SK-N-SH (cell line): ENCODE data around the gene UST. TPM values are rescaled to one million over a fixed set of nuclear protein-coding genes. Genes with fewer than 3 reads are reported as not detected.

ENCODE experiments used
- CTCF ChIA-PET: fragments of 300-600, 350-600 bp; formaldehyde crosslinking; extraction: SDS; loops from one replicate; lab custom pipeline; 2021; lab: Yijun Ruan, JAX
- POLR2A ChIA-PET: fragments of 350-600 bp; sonication (Branson Sonifier 250); formaldehyde crosslinking; extraction: SDS; loops from one replicate; lab custom pipeline; 2020; ENCODE audit warnings: antibody characterized with exemption, inconsistent platforms; lab: Yijun Ruan, JAX
- DNase-seq: peaks from one replicate; pipeline ENCODE4 v3.0.0; 2012
- H2AFZ ChIP-seq: fragments of 200-600 bp; sonication (generic); 2 replicates; pipeline ENCODE4 v1.8.1; 2016; ENCODE audit warnings: antibody characterized with exemption, mild to moderate bottlenecking, low read depth
- H3F3A ChIP-seq: fragments of 200-600 bp; sonication (generic); replicated peaks from 2 replicates; pipeline ENCODE3; 2016; ENCODE audit warnings: antibody characterized with exemption, mild to moderate bottlenecking; ENCODE audit not compliant: insufficient read depth
- H3K27ac ChIP-seq, 2 experiments: fragments of 200-500 bp in 1 of 2; fragments of 200-600 bp in 1 of 2; sonication (Bioruptor generic) in 1 of 2; sonication (generic), shearing (Covaris generic) in 1 of 2; 2 replicates each; pipeline versions ENCODE4 v1.5.1 to v1.6.1; 2014 to 2016; ENCODE audit warnings: low read depth in 2 of 2, inconsistent platforms in 1 of 2, low read length in 1 of 2, mild to moderate bottlenecking in 1 of 2, mixed read lengths in 1 of 2
- H3K27me3 ChIP-seq: fragments of 200-600 bp; sonication (generic), shearing (Covaris generic); 2 replicates; pipeline ENCODE4 v1.6.1; 2016; ENCODE audit warnings: mixed run types; ENCODE audit not compliant: insufficient read depth
- H3K36me3 ChIP-seq, 2 experiments: fragments of 200-500 bp in 1 of 2; fragments of 200-600 bp in 1 of 2; sonication (Bioruptor generic) in 1 of 2; sonication (generic) in 1 of 2; replicated peaks in 1 of 2; 2 replicates each; pipeline versions ENCODE3 to v1.5.1; 2014 to 2016; ENCODE audit warnings: low read length in 1 of 2, mild to moderate bottlenecking in 1 of 2; ENCODE audit not compliant: insufficient read depth in 2 of 2, control insufficient read depth in 1 of 2
- H3K4me1 ChIP-seq, 2 experiments: fragments of 200-500 bp in 1 of 2; fragments of 200-600 bp in 1 of 2; sonication (Bioruptor generic) in 1 of 2; sonication (generic), shearing (Covaris generic) in 1 of 2; 2 replicates each; pipeline versions ENCODE4 v1.5.1 to v1.6.1; 2014 to 2016; ENCODE audit warnings: low read depth in 1 of 2, low read length in 1 of 2, mixed run types in 1 of 2; ENCODE audit not compliant: insufficient read depth in 2 of 2, control insufficient read depth in 1 of 2
- H3K4me2 ChIP-seq: fragments of 200-600 bp; sonication (generic), shearing (Covaris generic); 2 replicates; pipeline ENCODE4 v1.6.1; 2017; ENCODE audit warnings: mixed run types
- H3K4me3 ChIP-seq, 2 experiments: fragments of 200-500 bp in 1 of 2; fragments of 200-600 bp in 1 of 2; sonication (Bioruptor generic) in 1 of 2; sonication (generic), shearing (Covaris generic) in 1 of 2; 2 replicates each; pipeline versions ENCODE4 v1.5.1 to v1.8.1; 2014 to 2016; ENCODE audit warnings: low read depth in 2 of 2, inconsistent platforms in 1 of 2, low read length in 1 of 2, mild to moderate bottlenecking in 1 of 2, mixed read lengths in 1 of 2, moderate library complexity in 1 of 2
- H3K79me2 ChIP-seq: fragments of 200-600 bp; sonication (generic); 2 replicates; pipeline ENCODE4 v1.8.1; 2017; ENCODE audit warnings: mild to moderate bottlenecking; ENCODE audit not compliant: insufficient read depth
- H3K9ac ChIP-seq: fragments of 200-600 bp; sonication (generic); 2 replicates; pipeline ENCODE4 v1.6.1; 2017; ENCODE audit warnings: mixed run types
- H3K9me2 ChIP-seq: fragments of 200-600 bp; sonication (generic); 2 replicates; pipeline ENCODE4 v1.6.1; 2017; ENCODE audit warnings: mixed run types
- H3K9me3 ChIP-seq: fragments of 200-600 bp; sonication (generic); 2 replicates; pipeline ENCODE4 v1.6.1; 2017; ENCODE audit warnings: mixed run types, mild to moderate bottlenecking, moderate library complexity
- H4K20me1 ChIP-seq: fragments of 200-600 bp; sonication (generic); 2 replicates; pipeline ENCODE4 v1.6.1; 2017; ENCODE audit warnings: mild to moderate bottlenecking, mixed run types; ENCODE audit not compliant: insufficient read depth
- EP300 ChIP-seq, 2 experiments: IDR thresholded peaks; 2 replicates each; pipeline versions ENCODE4 v1.4.0 to v1.6.1; 2012; ENCODE audit warnings: borderline replicate concordance in 1 of 2, low read depth in 1 of 2, low read length in 1 of 2
- FOSL2 ChIP-seq: IDR thresholded peaks from 2 replicates; pipeline ENCODE4 v1.4.0; 2012; ENCODE audit warnings: low read depth, mild to moderate bottlenecking, moderate library complexity, borderline replicate concordance
- FOXM1 ChIP-seq: IDR thresholded peaks from 2 replicates; pipeline ENCODE4 v1.4.0; 2012; ENCODE audit warnings: low read depth, mild to moderate bottlenecking
- GABPA ChIP-seq: IDR thresholded peaks from 2 replicates; pipeline ENCODE4 v1.4.0; 2012; ENCODE audit warnings: low read depth, mild to moderate bottlenecking
- MEF2A ChIP-seq: IDR thresholded peaks from 2 replicates; pipeline ENCODE4 v1.4.0; 2012; ENCODE audit warnings: low read depth, borderline replicate concordance
- NRF1 ChIP-seq: IDR thresholded peaks from 2 replicates; pipeline ENCODE4 v1.6.1; 2012; ENCODE audit warnings: low read depth, mild to moderate bottlenecking, low read length
- PBX3 ChIP-seq: IDR thresholded peaks from 2 replicates; pipeline ENCODE4; 2012
- POLR2AphosphoS5 ChIP-seq: IDR thresholded peaks from 2 replicates; pipeline ENCODE4 v1.6.1; 2012; ENCODE audit warnings: low read depth, low read length
- RCOR1 ChIP-seq: fragments of 150-350 bp; IDR thresholded peaks from 2 replicates; pipeline ENCODE4 v1.6.1; 2017; ENCODE audit warnings: antibody characterized with exemption, low read length
- RXRA ChIP-seq: IDR thresholded peaks from 2 replicates; pipeline ENCODE4 v1.4.0; 2012; ENCODE audit warnings: low read depth, mild to moderate bottlenecking, borderline replicate concordance
- SIN3A ChIP-seq: IDR thresholded peaks from 2 replicates; pipeline ENCODE4 v1.6.1; 2012; ENCODE audit warnings: low read depth, mild to moderate bottlenecking, low read length, moderate library complexity, borderline replicate concordance
- SMC3 ChIP-seq: IDR thresholded peaks from 2 replicates; pipeline ENCODE4 v1.6.1; 2012; ENCODE audit warnings: low read depth, low read length, improper control_type of control experiment
- TAF1 ChIP-seq: IDR thresholded peaks from 2 replicates; pipeline ENCODE4 v1.6.1; 2012; ENCODE audit warnings: low read depth, mild to moderate bottlenecking, low read length, moderate library complexity, borderline replicate concordance
- TCF12 ChIP-seq: IDR thresholded peaks from 2 replicates; pipeline ENCODE4 v1.4.0; 2012
- USF1 ChIP-seq: IDR thresholded peaks from 2 replicates; pipeline ENCODE4 v1.4.0; 2012; ENCODE audit warnings: low read depth, borderline replicate concordance
- USF2 ChIP-seq: fragments of 150-350 bp; IDR thresholded peaks from 2 replicates; pipeline ENCODE4 v1.6.1; 2017; ENCODE audit warnings: antibody characterized with exemption, low read length, low read depth, borderline replicate concordance
- WGBS: methylation state at CpG from one replicate; pipeline ENCODE4 v1.1.6; 2017; ENCODE audit warnings: low lambda C conversion rate; 5-methylcytosine and 5-hydroxymethylcytosine counted together
- polyA plus RNA-seq, 3 experiments: library from polyadenylated mRNA; depleted of rRNA; stranded (reverse); fragments of >200 nt; gene quantifications; 2 replicates each; pipeline ENCODE4 v1.2.3, GENCODE V29; 2012

UST gene
- polyA plus RNA-seq, 1 of the 3 experiments (the other 2 are of a cell fraction) = 1.7 TPM

GRCh38 chr6:148816117-148816516 is 69.3 kb downstream of the UST start (continued):
- TF ChIP-seq POLR2AphosphoS5 = no peak

GRCh38 chr6:148817689-148818088 is 70.9 kb downstream of the UST start:
- Histone ChIP-seq H3K27me3 (peaks cover 4% of the 10 kb centered on the region; the same call in 1 of the 2 replicates), H3K9me2 (no peaks in the 10 kb centered on the region), H3K4me2 (no peak overlapping the region), H3K9me3 (peaks cover 4% of the 10 kb centered on the region; the same call in 1 of the 2 replicates), H3K27ac (no peak overlapping the region), H3K36me3 (no peaks in the 10 kb centered on the region), H3F3A (no peaks in the 10 kb centered on the region), H2AFZ (no peak overlapping the region), H3K4me1 (no peaks in the 10 kb centered on the region), H3K4me3 (no peak overlapping the region), H4K20me1 (no peaks in the 10 kb centered on the region), H3K9ac (no peak overlapping the region), H3K79me2 (no peaks in the 10 kb centered on the region)
- no peak for DNase-seq
- ChIA-PET POLR2A (no interaction called here), CTCF (no interaction called here)
- TF ChIP-seq USF2 = no peak
- 10% methylated on average over 3 of the region's 3 CpGs for WGBS

- Histone ChIP-seq H3K9me2 (no peaks in the 10 kb centered on the region), H3K4me3 (no peak overlapping the region), H3K4me2 (no peak overlapping the region), H3K4me1 (no peaks in the 10 kb centered on the region), H2AFZ (no peak overlapping the region), H3K9me3 (peaks cover 4% of the 10 kb centered on the region; the same call in 1 of the 2 replicates), H4K20me1 (no peaks in the 10 kb centered on the region), H3K36me3 (no peaks in the 10 kb centered on the region), H3K79me2 (no peaks in the 10 kb centered on the region), H3K27me3 (peaks cover 10% of the 10 kb centered on the region; the same call in 1 of the 2 replicates), H3K27ac (no peak overlapping the region), H3K9ac (no peak overlapping the region), H3F3A (peaks cover 3% of the 10 kb centered on the region)
- no peak for DNase-seq
- ChIA-PET CTCF (no interaction called here), POLR2A (no interaction called here)
- TF ChIP-seq MEF2A = no peak
- no peak for TF ChIP-seq TAF1
- TF ChIP-seq RCOR1 = no peak
- no peak for TF ChIP-seq NRF1
- WGBS = 13% methylated on average over 7 of the region's 7 CpGs
Measured at GRCh38 chr6:148818939-148819575, 72.2 kb downstream of the UST start.

GRCh38 chr6:148819852-148820251 is 73.0 kb downstream of the UST start:
- Histone ChIP-seq H3K36me3 (no peaks in the 10 kb centered on the region), H3K9me2 (no peaks in the 10 kb centered on the region), H3K27me3 (peaks cover 10% of the 10 kb centered on the region; the same call in 1 of the 2 replicates), H3K79me2 (no peaks in the 10 kb centered on the region), H3K4me2 (no peak overlapping the region), H3K9me3 (peaks cover 1% of the 10 kb centered on the region; the same call in 1 of the 2 replicates), H2AFZ (no peak overlapping the region), H3K9ac (no peak overlapping the region), H3K4me3 (no peak overlapping the region), H3K27ac (no peak overlapping the region), H3K4me1 (no peaks in the 10 kb centered on the region), H4K20me1 (no peaks in the 10 kb centered on the region), H3F3A (peaks cover 3% of the 10 kb centered on the region)
- DNase-seq = no peak
- WGBS = 5% methylated on average over 6 of the region's 6 CpGs
- ChIA-PET POLR2A (no interaction called here), CTCF (no interaction called here)
- TF ChIP-seq RXRA (no peak), RCOR1 (no peak), USF1 (no peak), MEF2A (no peak), POLR2AphosphoS5 (no peak), SIN3A (no peak), PBX3 (no peak), FOXM1 (no peak), FOSL2 (no peak), GABPA (no peak), TCF12 (no peak), EP300 (IDR thresholded peaks at IDR 0.05; ENCODE audit: borderline replicate concordance in 1 of 2, low read depth in 1 of 2, low read length in 1 of 2) (no peak), USF2 (no peak), SMC3 (no peak)
